HG03025 (cell line): ENCODE results near the gene GYPC.
"Not testable (repeated sequence)": the region's sequence is repeated elsewhere in the genome, so short reads cannot be mapped to it uniquely, and the experiment has no call there.

Experiments
- ATAC-seq: cut with Tn5 transposase; IDR thresholded peaks from one replicate; pipeline ENCODE4 v1.9.1; 2021; ENCODE audit warnings: mild to moderate bottlenecking, moderate library complexity; ENCODE audit not compliant: unreplicated experiment, low FRiP score

Gene GYPC

DNA sequence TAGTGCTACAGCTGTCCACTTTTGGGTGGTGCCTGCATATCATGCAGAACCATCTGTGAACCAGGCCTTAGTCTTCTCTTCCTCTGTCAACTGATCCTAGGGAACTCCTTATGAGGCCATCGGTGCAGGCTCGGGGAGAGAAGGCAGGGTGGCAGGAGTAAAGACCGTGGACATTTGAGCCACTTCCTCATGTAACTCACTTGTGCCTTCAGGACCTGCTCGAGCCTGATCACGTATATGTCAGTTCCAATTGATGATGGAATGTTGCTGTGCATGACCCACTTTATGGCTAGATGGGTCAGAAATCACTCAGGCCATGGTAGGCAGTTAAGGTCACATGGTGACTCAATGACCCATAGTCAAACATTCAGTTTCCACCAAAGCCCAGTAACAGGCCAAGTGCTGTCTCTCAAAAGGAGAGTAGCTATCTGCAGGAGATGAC lies 7.6 kb upstream of the GYPC start:
- ATAC-seq, result not testable (repeated sequence)

DNA sequence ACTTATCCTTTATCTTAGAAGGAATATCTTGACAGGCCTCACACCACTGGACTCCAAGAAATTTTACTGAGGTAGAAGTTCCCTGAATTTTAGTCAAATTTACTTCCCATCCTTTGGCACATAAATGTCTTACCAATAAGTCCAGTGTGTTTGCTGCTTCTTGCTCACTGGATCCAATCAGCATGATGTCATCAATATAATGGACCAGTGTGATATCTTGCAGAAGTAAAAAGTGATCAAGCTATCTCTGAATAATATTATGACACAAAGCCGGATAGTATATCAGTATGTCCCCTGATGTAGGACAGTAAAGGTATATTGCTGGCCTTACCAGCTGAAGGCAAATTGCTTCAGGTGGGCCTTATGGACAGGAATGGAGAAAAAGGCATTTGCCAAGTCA lies 6.9 kb upstream of the GYPC start:
- no peak for ATAC-seq

DNA sequence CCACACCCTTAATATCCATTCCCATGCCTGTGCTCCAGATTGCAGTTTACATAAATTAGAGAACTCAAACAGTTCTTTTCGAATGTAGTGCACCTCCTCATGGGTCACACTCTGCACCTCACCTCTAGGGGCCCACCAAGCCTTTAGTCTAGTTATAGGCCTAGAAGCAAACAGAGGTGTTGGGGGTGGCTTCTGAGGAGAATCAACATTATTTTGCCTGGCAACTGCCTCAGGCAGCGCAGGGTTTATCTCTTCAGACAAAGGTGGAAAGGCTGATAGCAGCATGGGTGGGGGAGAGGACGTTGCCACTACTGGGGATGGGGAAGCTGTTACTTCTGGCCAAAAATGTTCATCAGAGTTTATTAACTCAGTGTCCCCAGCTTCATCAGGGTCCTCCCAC lies 5.0 kb upstream of the GYPC start:
- ATAC-seq, result no peak

DNA sequence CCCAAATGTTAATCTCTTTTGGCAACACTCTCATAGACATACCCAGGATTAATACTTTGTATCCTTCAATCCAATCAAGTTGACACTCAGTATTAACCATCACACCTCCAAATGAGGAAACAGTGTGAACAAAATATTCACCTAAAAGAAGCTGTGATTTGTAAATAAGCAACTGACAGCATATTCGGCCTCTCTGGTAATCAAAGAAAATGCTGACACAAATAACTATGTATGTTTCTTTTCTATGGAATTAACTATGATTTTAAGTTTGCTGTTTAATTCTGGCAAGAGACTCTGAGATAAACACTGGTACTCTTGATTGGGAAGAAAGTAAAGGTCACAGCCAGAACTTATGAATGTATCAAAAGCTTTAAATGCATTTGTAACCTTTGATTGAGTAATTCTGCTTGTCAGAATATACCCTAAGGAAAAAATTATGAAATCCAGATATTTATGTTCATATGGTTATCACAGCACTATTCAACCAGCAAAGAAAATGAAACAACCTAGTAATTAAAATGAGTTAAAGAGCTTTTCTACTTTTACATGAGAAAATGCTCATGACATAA lies 3.6 kb upstream of the GYPC start:
- ATAC-seq, result no peak

DNA sequence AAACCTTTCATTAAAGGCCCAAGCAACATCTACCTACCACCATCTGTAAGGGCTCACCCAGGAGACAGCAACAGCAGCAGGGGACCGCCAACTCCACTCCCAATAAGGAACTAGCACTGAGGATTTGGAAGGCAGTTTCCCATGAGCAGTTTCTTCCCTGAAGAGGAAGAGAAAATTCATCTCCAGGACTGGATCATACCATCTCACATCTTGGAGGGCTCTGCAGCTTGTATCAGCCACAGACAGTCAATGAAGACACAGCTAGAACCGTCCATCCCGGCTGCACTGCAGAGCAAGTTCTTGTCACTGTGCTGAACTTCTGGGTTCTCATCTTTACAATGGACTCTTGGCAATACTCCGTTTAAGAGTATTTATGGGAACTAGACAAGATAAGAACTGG lies 2.8 kb upstream of the GYPC start:
- ATAC-seq, result no peak

DNA sequence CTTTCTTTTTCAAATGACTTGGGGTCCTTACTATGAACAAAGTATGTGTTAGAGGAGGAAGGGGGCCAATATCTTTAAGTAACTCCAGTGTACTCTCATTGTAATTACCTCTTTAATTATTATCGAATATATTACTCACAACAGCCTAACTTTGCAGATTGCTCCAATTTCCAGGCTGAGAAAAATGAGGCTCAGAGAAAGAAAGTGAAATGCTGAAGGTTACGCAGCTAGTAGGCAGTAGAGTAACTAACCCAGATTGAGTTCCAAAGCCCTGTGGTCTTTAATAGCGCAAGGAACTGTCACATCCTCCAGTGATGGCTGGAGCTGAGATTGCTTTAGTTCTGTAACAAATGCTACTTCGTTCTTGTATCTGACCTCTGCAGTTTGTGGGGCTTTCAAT lies 2.2 kb upstream of the GYPC start:
- ATAC-seq, result no peak

DNA sequence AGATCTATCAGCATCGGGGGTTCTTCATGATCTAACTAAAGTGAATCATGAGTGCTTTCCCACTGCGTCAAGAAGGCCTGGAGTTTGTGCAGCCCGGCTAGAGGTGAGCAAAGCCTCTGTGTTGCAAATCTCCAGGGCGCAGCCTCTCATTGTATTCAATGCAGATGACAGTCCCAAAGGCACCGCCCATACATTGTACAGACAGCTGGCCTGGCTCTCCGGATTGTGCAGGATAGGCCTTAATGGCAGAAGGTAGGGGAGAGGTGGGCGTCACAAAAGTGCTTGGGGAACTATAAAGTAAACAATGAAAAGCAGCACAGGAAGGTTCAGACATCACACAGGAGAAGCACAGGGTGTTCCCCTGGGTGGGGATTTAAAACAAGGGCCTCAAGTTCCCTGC lies 907 bp upstream of the GYPC start:
- no peak for ATAC-seq

DNA sequence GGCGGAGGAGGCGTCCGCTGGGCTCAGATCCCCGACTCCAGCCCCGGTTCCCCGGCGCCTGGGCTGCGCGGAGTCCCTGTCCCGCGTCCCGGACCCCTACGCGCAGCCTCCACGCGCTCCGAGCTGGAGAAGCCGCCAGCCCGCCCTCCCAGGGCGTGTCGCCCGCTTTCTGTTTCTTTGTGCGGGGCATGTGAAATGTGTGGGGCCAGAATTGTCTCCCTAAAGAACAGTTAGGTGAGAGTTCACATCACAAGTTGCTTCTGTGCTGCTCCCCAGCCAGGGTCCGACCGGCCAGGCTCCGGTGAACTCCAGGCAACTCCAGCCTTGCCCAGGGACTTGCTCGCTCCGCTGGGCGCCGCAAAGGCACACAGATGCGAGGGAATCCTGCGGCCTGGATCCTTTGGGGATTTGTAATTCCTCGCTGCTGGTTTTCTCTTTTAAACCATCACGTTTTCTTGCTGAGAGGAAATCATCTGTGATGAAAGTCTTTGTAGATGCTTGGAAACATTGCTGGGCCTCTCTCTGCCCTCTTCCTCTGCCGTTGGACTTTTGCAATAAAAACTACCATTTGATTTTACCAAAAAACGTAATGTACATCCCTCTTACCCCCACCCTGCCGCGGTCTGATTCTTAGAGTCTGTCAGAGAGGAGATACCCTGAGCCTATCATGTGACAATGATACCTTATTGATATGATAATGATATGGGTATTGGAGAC lies 631 bp downstream of the GYPC start:
- ATAC-seq, result peak; percentile 31

DNA sequence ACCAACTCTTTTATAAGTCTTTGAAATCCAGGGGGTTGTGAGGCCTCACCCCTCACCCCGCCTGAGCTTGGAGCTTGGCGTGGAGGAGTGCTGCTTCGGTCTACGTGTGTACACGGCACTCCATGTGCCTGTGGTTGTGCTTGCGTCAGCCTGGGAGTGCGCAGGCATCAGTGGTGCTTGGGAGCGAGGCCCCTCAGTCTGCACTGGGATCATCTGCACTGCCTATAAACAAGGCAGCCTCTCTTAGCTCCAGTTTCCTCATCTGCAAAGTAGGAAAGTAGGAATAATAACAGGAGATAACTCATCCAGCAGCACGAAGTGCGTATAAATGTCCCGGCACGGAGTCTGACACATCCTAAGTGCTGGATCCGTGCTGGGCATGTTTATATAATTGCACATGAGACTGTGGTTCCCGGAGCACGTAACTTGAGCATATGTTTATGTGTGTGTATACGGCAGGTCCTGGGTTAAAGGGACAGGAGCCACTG lies 1.2 kb downstream of the GYPC start:
- peak; percentile 7 for ATAC-seq

DNA sequence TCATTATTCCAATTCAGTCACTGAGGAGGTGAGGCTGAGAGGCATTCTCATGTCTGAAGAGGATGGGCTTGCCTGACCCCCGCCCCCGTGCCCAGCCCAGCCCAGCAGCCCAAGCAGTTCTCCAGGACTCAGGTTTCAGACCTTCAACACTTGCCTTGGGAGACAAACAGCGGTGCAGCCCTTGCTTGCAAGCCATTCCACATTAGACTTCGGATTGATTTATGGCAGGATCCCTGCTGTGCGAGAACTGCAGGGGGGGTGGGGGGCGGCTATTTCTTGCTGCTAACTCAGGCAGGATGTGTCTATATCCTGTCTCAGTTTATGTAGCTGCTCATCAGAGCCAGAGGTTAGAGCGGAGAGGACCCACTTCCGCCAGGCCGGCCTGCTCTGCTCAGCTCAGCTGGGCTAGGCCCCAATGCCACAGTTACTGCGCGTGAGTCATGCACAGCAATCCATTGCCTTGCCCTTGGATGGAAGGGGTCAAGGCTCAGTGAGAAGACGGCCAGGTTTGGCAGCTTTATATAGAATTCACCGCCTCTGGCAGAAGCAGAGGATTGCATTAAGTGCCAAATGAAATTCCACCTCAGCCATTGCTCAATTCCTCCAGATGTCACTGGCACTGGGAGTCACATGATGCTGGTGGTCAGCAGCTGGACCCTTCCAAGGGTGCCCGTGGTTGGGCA lies 1.8 kb downstream of the GYPC start:
- ATAC-seq, result peak; percentile 59

DNA sequence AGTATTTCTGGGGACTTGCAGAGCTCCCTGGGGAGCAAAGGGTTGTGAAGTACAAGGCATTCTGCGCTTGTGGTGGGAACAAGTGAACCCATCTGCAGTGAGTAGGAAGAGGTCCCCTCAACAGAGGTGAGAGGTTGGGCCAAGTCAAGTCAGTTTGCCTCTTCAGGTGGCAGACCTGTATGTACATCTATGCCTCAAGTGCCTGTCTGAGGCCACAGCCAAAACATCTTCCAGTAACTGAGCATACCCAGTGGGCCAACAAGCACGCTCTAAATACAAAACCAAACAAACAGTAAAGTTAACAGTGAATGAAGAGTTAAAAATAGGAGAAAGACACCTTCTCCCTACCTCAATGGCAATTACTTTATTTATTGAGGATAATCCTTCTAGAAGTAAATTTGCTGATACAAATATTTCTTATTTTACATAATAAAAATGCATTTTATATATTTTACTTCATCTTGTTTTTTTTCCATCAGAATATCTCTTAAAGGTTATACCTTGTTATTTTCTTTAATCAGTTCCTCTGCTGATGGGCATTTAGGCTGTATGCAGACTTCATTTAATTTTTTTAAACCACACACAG lies 2.5 kb downstream of the GYPC start:
- ATAC-seq, result no peak

DNA sequence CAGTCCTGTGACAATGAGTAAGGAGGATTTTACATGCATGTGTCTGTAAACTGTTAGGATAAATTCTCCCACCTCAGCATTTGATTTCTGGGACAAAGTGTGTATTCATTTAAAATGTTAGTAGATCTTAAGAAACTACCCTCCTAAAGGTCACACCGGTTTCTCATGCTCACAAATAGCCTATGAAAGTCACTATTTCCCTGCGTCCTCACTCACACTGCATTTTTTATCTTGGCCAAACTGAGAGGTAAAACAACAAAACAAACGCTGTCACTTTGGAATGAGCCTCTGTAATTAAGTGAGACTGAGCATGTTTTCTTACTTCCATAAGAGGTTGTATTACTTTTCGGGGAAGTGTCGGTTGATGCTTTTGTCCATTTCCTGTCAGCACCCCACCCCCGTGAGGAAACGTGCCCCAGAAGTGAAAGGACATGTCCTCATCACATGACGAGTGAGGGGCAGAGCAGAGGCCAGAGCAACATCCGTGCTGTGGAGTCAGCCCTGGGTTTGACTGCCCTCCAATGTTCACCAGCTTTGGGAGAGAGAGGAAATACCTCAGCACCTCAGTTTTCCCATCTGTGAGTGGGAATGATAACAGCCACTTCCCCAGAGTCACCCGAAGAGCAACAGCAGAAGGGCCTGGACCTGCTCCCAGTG lies 3.1 kb downstream of the GYPC start:
- ATAC-seq, result peak; percentile 33

DNA sequence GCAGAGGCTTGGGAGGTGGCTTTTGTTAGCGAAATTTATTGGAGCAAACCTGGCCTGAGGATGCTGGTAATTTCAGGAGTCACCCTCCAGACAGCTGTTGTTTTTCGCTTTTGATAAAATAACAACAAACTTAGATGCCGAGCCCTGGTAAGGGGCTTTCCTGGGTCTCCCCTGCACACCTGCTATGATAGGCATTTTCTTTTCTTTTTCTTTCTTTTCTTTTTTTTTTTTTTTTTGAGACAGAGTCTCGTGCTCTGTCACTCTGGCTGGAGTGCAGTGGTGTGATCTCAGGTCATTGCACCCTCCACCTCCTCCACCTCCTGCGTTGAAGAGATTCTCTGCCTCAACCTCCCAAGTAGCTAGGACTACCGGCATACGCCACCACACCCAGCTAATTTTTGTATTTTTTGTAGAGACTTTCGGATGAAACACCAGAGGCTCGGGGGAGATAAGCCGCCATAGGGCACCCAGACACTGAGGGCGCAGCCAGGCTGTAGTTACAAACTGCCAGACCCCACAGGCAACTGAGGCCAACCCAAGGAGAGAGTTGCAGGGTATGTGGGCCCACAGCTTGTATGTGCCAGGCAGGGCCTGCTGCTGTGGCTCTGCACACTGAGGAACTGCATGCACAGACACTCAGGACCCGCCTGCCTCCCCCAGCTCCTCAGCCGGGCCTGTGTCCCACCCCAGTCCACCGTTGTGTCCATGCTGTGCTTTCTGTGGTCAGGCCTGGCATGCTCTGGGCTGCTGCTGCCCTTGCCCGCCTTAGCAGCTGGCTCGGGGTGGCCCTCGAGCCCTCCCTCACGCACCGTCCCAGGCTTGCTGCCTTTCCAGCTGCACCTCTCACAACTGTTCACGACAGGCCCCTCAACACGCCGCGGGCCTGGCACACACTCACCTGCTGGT lies 3.9 kb downstream of the GYPC start:
- ATAC-seq, result no peak

DNA sequence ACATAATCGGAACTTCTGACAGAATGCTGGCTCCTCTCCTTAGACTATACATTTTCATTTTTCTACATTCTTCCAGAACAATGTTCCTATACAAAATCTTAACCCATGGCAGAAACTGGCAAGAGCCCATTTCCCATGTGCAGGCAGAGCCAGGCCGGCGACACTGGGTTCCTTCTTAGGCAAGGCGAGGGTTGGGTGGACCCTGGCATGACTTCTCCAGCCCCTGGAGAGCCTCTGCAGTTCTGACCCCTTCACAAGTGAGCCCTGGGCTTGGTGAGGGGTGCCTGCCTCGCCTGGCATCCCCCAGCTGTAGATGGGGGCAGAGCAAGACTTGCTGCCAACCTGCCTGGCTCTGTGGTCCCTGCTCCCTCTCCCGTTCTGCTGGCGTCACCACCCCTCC lies 5.0 kb downstream of the GYPC start:
- ATAC-seq, result no peak

DNA sequence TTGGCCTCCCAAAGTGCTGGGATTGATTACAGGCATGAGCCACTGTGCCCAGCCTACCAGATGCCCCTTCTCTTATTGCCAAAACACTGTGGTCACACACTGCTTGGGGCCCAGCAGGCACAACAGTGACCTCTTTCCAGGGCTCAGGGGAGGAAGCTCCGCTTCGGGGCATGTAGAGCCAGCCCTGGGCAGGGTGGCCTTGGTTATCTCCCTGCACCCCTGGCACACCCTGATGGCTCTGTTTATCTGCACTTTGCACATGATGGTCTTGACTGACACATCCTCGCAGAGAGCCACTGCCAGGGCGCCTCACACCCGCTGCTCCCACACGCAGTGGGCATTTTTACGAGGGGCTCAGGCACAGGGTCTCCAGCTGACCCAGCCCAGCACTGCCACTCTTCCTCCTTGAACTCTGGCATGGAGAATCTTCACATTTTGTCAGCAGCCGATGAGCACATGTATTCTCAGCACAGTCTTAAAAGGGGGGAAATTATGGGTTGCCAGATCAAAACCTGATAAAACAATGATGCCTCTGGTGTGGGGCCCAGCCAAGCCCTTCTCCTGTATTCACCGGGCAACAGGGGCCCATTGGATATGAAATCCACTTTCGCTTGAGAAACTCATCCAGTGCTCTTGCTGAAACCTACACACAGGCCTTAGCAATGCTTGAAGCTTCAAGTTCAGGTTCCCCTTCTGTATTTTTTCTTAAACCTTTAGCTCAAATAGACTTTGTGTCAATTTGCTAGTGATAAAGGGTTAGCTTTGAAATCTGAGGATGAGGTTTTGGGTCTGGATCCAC lies 5.9 kb downstream of the GYPC start:
- ATAC-seq, result no peak

DNA sequence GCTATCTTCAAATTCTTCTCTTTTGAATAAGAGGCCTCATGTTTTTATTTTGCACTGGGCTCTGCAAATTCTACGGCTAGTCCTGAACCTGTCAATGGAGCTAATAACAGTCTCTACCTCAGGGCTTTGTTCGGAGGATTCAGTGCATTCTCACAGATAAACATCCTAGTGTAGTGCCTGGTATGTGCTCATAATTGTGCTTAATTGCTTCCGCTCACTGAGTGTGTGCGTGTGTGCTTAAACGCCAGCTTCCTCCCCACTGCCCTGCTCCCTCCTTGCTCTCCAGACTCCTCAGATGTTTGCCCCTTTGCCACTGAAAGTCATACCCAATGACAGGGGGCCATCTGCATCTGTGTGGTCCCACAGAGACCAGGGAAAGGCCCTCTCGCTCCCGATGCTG lies 6.7 kb downstream of the GYPC start:
- ATAC-seq, result no peak

DNA sequence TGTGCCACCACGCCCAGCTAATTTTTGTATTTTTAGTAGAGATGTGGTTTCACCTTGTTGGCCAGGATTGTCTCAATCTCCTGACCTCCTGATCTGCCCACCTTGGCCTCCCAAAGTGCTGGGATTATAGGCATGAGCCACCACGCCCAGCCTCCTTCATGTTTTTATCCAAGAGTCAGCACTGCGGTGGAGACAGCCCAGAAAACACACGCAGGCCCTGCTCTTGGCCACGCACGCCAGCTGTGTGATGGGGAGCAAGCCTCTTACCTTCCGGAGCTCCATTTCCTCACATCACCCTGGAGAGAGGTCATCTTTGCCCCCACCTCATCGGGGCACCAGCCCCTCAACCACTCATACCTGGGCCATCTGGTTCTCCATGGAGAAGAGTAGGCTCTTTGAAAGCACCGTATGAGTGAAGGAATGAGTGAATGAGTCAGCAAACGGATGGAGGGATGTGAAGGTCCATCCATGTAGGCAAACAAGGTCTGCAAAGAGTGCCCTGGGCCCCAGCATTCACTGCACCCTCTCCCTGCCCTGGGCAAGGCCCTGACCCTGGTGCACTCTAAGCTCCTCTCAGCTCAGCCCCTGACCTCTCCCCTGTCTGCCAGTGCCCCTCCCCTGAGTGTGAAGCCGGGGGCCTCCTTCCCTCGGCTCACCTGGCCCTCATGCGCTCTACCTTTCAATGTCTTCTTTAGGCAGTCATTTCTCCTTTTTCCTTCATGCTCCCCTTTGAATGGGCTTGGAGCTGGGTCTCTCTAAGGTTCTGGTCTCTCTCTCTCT lies 7.4 kb downstream of the GYPC start:
- ATAC-seq, result no peak

DNA sequence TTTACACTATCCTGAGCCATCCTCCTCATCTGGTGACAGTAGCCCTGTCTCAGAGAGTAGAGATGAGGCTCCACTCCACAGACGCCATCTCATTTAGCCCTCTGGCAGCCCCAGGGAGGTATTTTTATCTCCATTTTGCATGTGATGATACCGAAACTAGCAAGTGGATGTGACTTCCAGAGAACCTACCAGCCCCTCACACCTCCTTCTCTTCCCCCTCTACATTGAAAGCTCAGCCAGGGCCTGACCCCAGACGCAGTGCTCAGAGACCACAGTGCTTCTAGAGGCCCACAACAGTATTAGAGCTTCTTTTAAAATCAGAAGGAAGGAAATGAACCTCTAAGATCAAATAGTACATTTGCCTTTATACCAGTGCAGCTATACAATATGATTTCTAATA lies 8.3 kb downstream of the GYPC start:
- ATAC-seq, result peak; percentile 65
